GM23338 (cell line): ENCODE results near the gene A4GNT. TPM values are rescaled to one million over a fixed set of nuclear protein-coding genes. Genes with fewer than 3 reads are reported as not detected.

ENCODE experiments used
- ATAC-seq: fragments of 200-7000 bp; cut with Tn5 transposase; 3 replicates; pipeline ENCODE4 v1.9.1; 2020
- DNase-seq: peaks from one replicate; pipeline ENCODE4 v3.0.0-alpha.2; 2015; ENCODE audit warnings: low spot score
- H2AFZ ChIP-seq: fragments of 200-600 bp; sonication (generic); 2 replicates; pipeline ENCODE4 v1.8.0; 2016; ENCODE audit warnings: antibody characterized with exemption, mild to moderate bottlenecking, moderate library complexity
- H3F3A ChIP-seq: fragments of 200-600 bp; sonication (generic); replicated peaks from 2 replicates; pipeline ENCODE4 v1.8.0; 2017; ENCODE audit warnings: antibody characterized with exemption, mixed run types, low read depth
- H3K27ac ChIP-seq: fragments of 200-600 bp; sonication (generic); 2 replicates; pipeline ENCODE4 v1.6.1; 2016; ENCODE audit warnings: low read depth
- H3K27me3 ChIP-seq: fragments of 200-600 bp; sonication (generic); 2 replicates; pipeline ENCODE4 v1.8.0; 2016; ENCODE audit warnings: mild to moderate bottlenecking, mixed run types, moderate library complexity; ENCODE audit not compliant: insufficient read depth
- H3K36me3 ChIP-seq: fragments of 200-600 bp; sonication (generic); 2 replicates; pipeline ENCODE4 v1.8.0; 2016; ENCODE audit warnings: mild to moderate bottlenecking; ENCODE audit not compliant: insufficient read depth
- H3K4me1 ChIP-seq: fragments of 200-600 bp; sonication (generic); 2 replicates; pipeline ENCODE4 v1.8.0; 2016; ENCODE audit warnings: mild to moderate bottlenecking, moderate library complexity; ENCODE audit not compliant: insufficient read depth
- H3K4me2 ChIP-seq: fragments of 200-600 bp; sonication (generic); 2 replicates; pipeline ENCODE4 v1.7.1; 2017; ENCODE audit warnings: mixed run types
- H3K4me3 ChIP-seq: fragments of 200-600 bp; sonication (generic); 2 replicates; pipeline ENCODE4 v1.6.1; 2016; ENCODE audit warnings: mixed run types
- H3K79me2 ChIP-seq: fragments of 200-600 bp; sonication (generic); replicated peaks from 2 replicates; pipeline ENCODE4 v1.8.0; 2017; ENCODE audit warnings: mild to moderate bottlenecking; ENCODE audit not compliant: insufficient read depth
- H3K9me2 ChIP-seq: fragments of 200-600 bp; sonication (generic); 2 replicates; pipeline ENCODE4 v1.8.0; 2017; ENCODE audit not compliant: insufficient read depth
- H4K20me1 ChIP-seq: fragments of 200-600 bp; sonication (generic); replicated peaks from 2 replicates; pipeline ENCODE4 v1.8.0; 2017; ENCODE audit warnings: mild to moderate bottlenecking; ENCODE audit not compliant: insufficient read depth
- H3K27ac Mint-ChIP-seq: 2 replicates; pipeline ENCODE4 v1.8.0; 2020; ENCODE audit warnings: inconsistent platforms, mild to moderate bottlenecking, moderate library complexity, mixed read lengths
- H3K27me3 Mint-ChIP-seq: 3 replicates; pipeline ENCODE4 v1.8.0; 2022; ENCODE audit warnings: low read depth, mild to moderate bottlenecking, moderate library complexity, mixed read lengths, inconsistent platforms; ENCODE audit not compliant: insufficient read depth, poor library complexity
- H3K36me3 Mint-ChIP-seq: 3 replicates; pipeline ENCODE4 v1.8.0; 2021; ENCODE audit warnings: low read depth, mild to moderate bottlenecking, inconsistent platforms, moderate library complexity, mixed read lengths
- H3K4me1 Mint-ChIP-seq: 3 replicates; pipeline ENCODE4 v1.8.0; 2020; ENCODE audit warnings: mild to moderate bottlenecking, inconsistent platforms, mixed read lengths
- H3K4me3 Mint-ChIP-seq: 3 replicates; pipeline ENCODE4 v1.8.0; 2021; ENCODE audit warnings: moderate library complexity, mild to moderate bottlenecking, inconsistent platforms, mixed read lengths
- H3K9me3 Mint-ChIP-seq: 3 replicates; pipeline ENCODE4 v1.8.0; 2020; ENCODE audit warnings: moderate library complexity, mild to moderate bottlenecking, inconsistent platforms, mixed read lengths
- CREB1 ChIP-seq: fragments of 250-450 bp; sonication (Bioruptor Pico); IDR thresholded peaks from 2 replicates; pipeline ENCODE4 v1.5.0; 2020; ENCODE audit warnings: low read depth, mild to moderate bottlenecking, moderate library complexity
- EZH2 ChIP-seq: fragments of 200-600 bp; sonication (generic); IDR thresholded peaks from one replicate; pipeline ENCODE4 v1.8.0; 2017; ENCODE audit warnings: antibody characterized with exemption, mild to moderate bottlenecking, low read depth; ENCODE audit not compliant: unreplicated experiment
- ZNF462 ChIP-seq: fragments of 250-450 bp; sonication (Bioruptor Pico); IDR thresholded peaks from 2 replicates; pipeline ENCODE4 v1.5.0; 2020; ENCODE audit warnings: mild to moderate bottlenecking, moderate library complexity
- polyA plus RNA-seq: library from polyadenylated mRNA; unstranded; fragments of >200 nt; fragmentation: Nextera tagmentation; extraction: Ambion mirVana; gene quantifications from 2 replicates; pipeline ENCODE4 v1.2.1, GENCODE V29; 2016
- total RNA-seq: library from RNA; depleted of rRNA; stranded (reverse); fragments of >200 nt; shearing (Covaris generic); gene quantifications from 2 replicates; pipeline ENCODE4 v1.2.3, GENCODE V29; 2014

Gene A4GNT
- total and polyA plus RNA-seq, 2 experiments from 2014 or later = not detected

GRCh38 chr3:138172625-138173024 is 40.4 kb upstream of the A4GNT start:
- peaks cover 5% of the 10 kb centered on the region; the same call in 2 of the 3 replicates for H3K4me1 Mint-ChIP-seq
- peaks cover 11% of the 10 kb centered on the region; the same call in 1 of the 2 replicates for H4K20me1 ChIP-seq
- no peak overlapping the region for H3K27ac Mint-ChIP-seq
- peaks cover 29% of the 10 kb centered on the region for H3K79me2 ChIP-seq
- no peaks in the 10 kb centered on the region for H3K27me3 ChIP-seq
- no peaks in the 10 kb centered on the region for H3F3A ChIP-seq
- no peak overlapping the region for H3K27ac ChIP-seq
- TF ChIP-seq ZNF462 (no peak), CREB1 (no peak)
- H3K4me3 ChIP-seq = no peak overlapping the region
- no peaks in the 10 kb centered on the region for H3K9me3 Mint-ChIP-seq
- no peak overlapping the region for H3K4me2 ChIP-seq
- H3K36me3 Mint-ChIP-seq = peaks cover 32% of the 10 kb centered on the region; the same call in 2 of the 3 replicates
- DNase-seq (no peak), ATAC-seq (no peak)
- H3K4me3 Mint-ChIP-seq = no peak overlapping the region
- H3K9me2 ChIP-seq = no peaks in the 10 kb centered on the region
- H3K4me1 ChIP-seq = peaks cover 6% of the 10 kb centered on the region; the same call in 1 of the 2 replicates
- H3K27me3 Mint-ChIP-seq = peaks cover 1% of the 10 kb centered on the region
- H2AFZ ChIP-seq = no peak overlapping the region
- peaks cover 29% of the 10 kb centered on the region for H3K36me3 ChIP-seq

GRCh38 chr3:138165061-138165460 is 32.9 kb upstream of the A4GNT start:
- no peaks in the 10 kb centered on the region for H3F3A ChIP-seq
- no peaks in the 10 kb centered on the region for H3K9me3 Mint-ChIP-seq
- ATAC-seq (no peak), DNase-seq (no peak)
- H3K4me1 ChIP-seq = no peaks in the 10 kb centered on the region
- no peaks in the 10 kb centered on the region for H3K4me1 Mint-ChIP-seq
- no peak overlapping the region for H3K27ac Mint-ChIP-seq
- peaks cover 51% of the 10 kb centered on the region for H3K36me3 ChIP-seq
- H3K79me2 ChIP-seq = no peaks in the 10 kb centered on the region
- no peaks in the 10 kb centered on the region for H3K27me3 Mint-ChIP-seq
- no peak overlapping the region for H3K27ac ChIP-seq
- H3K4me2 ChIP-seq = no peak overlapping the region
- no peak overlapping the region for H3K4me3 Mint-ChIP-seq
- peaks cover 61% of the 10 kb centered on the region for H3K36me3 Mint-ChIP-seq
- no peak overlapping the region for H3K4me3 ChIP-seq
- H3K9me2 ChIP-seq = no peaks in the 10 kb centered on the region
- no peaks in the 10 kb centered on the region; the same call in 1 of the 2 replicates for H4K20me1 ChIP-seq
- H3K27me3 ChIP-seq = no peaks in the 10 kb centered on the region
- TF ChIP-seq CREB1 (no peak), EZH2 (no peak)
- H2AFZ ChIP-seq = no peak overlapping the region
